HAP-1 (cell line): ENCODE measurements around the gene CCDC149.

Experiments
- DNase-seq, 2 experiments: peaks; one replicate each; pipeline ENCODE4 v3.0.0-alpha.2; 2016 to 2020; ENCODE audit warnings: low spot score in 2 of 2
- H3K27me3 ChIP-seq: fragments of 250-450 bp; sonication (Bioruptor Pico); 2 replicates; pipeline ENCODE4 v1.5.1; 2020; ENCODE audit warnings: low read depth, mild to moderate bottlenecking, moderate library complexity
- H3K36me3 ChIP-seq: fragments of 250-450 bp; sonication (Bioruptor Pico); replicated peaks from 2 replicates; pipeline ENCODE4 v1.5.1; 2020; ENCODE audit warnings: mild to moderate bottlenecking
- H3K4me1 ChIP-seq: fragments of 250-450 bp; sonication (Bioruptor Pico); 2 replicates; pipeline ENCODE4 v1.5.1; 2020; ENCODE audit warnings: mild to moderate bottlenecking
- H3K4me3 ChIP-seq: fragments of 250-450 bp; sonication (Bioruptor Pico); 2 replicates; pipeline ENCODE4 v1.5.1; 2020; ENCODE audit warnings: mild to moderate bottlenecking, moderate library complexity
- H3K9me3 ChIP-seq: fragments of 250-450 bp; sonication (Bioruptor Pico); 2 replicates; pipeline ENCODE4 v1.5.1; 2020; ENCODE audit warnings: mild to moderate bottlenecking, moderate library complexity
- in situ Hi-C: fragments of 300-500 bp; cut with MboI; formaldehyde crosslinking; loops from 3 replicates; pipeline ENCODE4 v1.14.3; 2020; ENCODE audit warnings: low sequenced_read_pairs, inconsistent platforms, mixed read lengths

Gene CCDC149

DNA sequence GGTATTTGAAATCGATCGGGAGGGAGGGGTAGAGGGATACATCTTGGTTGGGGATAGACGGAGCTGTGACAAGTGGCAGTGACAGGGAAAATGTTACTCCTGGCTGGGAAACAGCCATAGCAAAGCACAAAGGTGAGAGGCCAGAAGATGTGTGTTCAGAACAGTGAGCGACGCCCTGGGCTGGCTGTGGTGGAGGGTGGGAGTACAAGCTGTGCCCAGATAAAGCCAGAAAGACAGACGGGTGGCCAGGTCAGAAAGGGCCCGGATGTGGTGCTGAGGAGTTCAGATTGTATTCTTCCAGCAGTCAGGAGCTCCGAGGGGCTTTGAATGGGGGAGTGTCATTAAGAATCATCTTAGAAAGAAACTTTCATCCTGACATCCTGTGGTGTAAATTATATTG lies 27.9 kb downstream of the CCDC149 start:
- no peak overlapping the region for H3K4me3 ChIP-seq

DNA sequence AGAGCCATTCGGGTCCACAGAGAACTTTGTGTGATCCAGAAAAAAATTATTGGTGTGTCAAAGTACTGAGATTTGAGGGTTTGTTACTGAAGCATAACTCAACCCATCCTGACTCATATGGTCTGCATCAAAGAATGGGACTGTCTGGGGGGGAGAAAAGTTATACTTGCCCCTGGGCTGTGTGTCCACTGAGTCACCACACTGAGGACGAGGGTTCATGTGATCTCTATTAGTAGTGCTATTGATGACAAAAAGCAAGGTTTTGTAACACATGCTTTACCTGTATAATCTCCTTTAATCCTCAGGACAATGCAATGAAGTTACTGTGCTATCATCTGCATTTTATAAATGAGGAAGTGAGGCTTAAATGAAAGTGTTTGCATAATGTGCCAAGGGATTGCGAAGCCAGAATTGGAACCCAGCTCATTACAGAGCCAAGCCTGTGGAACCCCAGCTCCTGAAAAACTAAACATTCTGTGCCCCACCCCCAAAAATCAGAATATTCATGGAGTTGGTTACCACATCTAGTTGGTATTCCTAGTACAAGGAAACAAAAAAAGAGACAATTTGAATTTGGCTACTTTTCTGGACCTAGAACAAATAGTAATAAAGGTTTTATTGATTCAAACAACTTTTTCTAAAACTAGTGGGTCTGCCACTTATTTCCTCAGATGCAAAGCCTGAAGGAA lies 31.2 kb downstream of the CCDC149 start:
- in situ Hi-C loops, result no loop called here

More for the DNA sequence above, 27.9 kb downstream of the CCDC149 start:
- DNase-seq, result no peak
- in situ Hi-C loops, result no loop called here
- no peaks in the 10 kb centered on the region for H3K27me3 ChIP-seq
- H3K36me3 ChIP-seq, result no peaks in the 10 kb centered on the region
- H3K9me3 ChIP-seq, result no peaks in the 10 kb centered on the region
- no peaks in the 10 kb centered on the region for H3K4me1 ChIP-seq

DNA sequence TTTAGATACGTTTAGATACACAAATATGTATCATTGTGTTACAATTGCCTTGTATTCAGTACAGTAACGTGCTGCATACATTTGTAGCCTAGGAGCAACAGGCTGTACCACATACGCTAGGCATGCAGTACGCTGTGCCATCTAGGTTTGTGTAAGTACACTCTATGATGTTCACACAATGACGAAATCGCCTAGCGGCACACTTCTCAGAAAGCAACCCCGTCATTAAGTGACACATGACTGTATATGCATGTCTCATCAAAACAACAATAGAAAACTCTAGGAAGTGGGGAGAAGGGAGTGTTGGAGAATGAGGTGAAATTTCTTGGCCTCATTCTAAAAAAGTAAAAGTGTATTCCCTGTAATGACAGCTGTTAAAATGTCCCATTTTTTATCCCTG lies 32.7 kb downstream of the CCDC149 start:
- Histone ChIP-seq H3K4me3 (no peak overlapping the region), H3K36me3 (no peaks in the 10 kb centered on the region), H3K9me3 (no peaks in the 10 kb centered on the region), H3K4me1 (no peaks in the 10 kb centered on the region), H3K27me3 (no peaks in the 10 kb centered on the region)
- in situ Hi-C loops, result no loop called here
- DNase-seq, result no peak

More for the DNA sequence above, 31.2 kb downstream of the CCDC149 start:
- H3K27me3 ChIP-seq, result no peaks in the 10 kb centered on the region
- H3K36me3 ChIP-seq, result no peaks in the 10 kb centered on the region
- no peak for DNase-seq
- no peak overlapping the region for H3K4me3 ChIP-seq
- H3K4me1 ChIP-seq, result no peaks in the 10 kb centered on the region
- H3K9me3 ChIP-seq, result no peaks in the 10 kb centered on the region

DNA sequence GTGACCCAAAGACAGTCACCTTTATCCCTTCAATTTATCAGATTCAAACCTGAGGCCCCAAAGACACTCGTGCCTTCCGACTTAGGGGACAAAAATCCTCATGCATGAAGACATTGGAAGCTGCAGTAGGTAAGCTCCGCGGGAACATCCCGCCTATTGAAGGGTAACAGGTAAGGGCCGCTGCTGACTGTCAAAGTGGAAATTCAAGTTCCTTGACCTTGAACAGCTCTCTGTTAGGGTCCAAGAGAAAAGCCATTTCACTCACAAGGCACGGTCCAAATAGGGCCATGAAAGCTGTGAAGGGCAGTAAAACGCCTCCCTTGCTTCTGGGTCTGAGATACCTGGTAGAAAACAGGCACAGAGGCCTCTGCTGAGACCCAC lies 34.2 kb downstream of the CCDC149 start:
- in situ Hi-C loops, result no loop called here
- H3K4me3 ChIP-seq, result no peak overlapping the region
- H3K9me3 ChIP-seq, result no peaks in the 10 kb centered on the region
- no peaks in the 10 kb centered on the region for H3K4me1 ChIP-seq
- DNase-seq, result no peak
- H3K27me3 ChIP-seq, result no peaks in the 10 kb centered on the region
- no peaks in the 10 kb centered on the region for H3K36me3 ChIP-seq

DNA sequence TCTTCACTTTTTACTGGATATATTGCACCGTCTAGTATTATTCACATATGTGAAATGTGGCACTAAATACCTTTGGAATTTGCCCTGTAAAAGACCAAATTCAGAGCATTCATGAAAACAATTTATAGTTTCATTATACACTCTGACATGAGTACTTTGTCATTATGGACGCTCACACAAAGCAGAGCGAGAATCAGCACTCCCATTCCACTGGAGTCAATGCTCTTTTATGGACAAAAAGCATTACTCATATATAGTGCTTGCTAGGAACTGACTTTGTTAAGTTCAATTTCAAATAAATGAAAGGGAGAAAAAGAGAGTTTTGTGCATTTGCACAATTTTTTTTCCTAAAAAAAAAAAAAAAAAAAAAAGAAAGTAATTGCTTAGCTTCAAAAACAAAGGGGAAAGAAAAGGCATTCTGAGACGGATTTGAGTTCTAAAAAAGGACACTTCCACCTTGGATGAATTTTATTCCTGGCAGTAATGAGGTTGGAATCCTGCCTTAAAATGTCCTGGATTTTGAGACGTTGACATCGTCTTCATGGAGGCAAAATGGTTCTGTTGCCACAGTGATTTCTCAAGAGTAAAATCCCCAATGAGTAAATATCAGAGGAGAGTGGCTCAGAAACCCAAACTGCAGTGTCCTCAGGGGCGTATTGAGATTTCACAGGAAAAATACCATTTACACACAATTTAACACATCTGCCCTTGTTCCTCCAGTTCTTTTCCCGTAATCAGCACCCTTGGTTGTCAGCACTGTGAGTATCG lies 34.8 kb downstream of the CCDC149 start:
- in situ Hi-C loops, result no loop called here
- Histone ChIP-seq H3K4me1 (no peaks in the 10 kb centered on the region), H3K27me3 (no peaks in the 10 kb centered on the region), H3K4me3 (no peak overlapping the region), H3K36me3 (no peaks in the 10 kb centered on the region), H3K9me3 (no peaks in the 10 kb centered on the region)
- no peak for DNase-seq

DNA sequence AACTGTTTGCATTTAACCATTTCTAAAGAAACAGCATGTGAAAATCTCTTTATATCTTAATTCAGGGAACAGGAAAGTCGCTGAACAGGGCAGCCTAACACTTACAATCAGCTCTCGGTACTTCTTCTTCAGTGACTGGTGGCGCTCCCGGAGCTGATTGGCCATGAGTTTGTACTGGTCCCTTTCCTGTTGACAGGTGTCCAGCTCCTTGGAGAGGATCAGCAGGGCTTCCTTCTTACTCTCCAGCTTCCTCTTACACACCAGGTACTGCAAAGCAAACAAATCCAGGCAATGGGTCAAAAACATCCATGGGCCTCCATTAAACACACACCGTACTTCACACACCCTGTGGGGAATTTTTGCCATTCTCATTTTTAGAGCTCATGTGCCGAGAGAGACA lies 36.4 kb downstream of the CCDC149 start:
- H3K4me3 ChIP-seq, result no peak overlapping the region
- H3K27me3 ChIP-seq, result no peaks in the 10 kb centered on the region
- no peak for DNase-seq
- no peaks in the 10 kb centered on the region for H3K9me3 ChIP-seq
- in situ Hi-C loops, result no loop called here
- no peaks in the 10 kb centered on the region for H3K4me1 ChIP-seq
- no peaks in the 10 kb centered on the region for H3K36me3 ChIP-seq

DNA sequence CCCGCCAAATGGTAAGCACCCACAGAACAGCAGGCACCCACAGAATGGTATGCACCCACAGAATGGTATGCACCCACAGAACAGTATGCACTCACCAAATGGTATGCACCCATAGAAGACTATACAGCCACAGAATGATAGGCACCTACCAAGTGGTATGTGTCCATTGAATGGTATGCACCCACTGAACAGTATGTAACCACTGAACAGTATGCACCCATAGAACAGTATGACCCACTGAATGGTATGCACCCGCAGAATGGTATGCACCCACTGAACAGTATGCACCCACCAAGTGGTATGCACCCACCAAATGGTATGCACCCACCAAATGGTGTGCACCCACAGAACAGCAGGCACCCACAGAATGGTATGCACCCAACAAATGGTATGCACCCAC lies 40.1 kb downstream of the CCDC149 start:
- H3K4me3 ChIP-seq, result no peak overlapping the region
- no peaks in the 10 kb centered on the region for H3K27me3 ChIP-seq
- H3K4me1 ChIP-seq, result no peaks in the 10 kb centered on the region
- no peak for DNase-seq
- H3K9me3 ChIP-seq, result no peaks in the 10 kb centered on the region
- H3K36me3 ChIP-seq, result no peaks in the 10 kb centered on the region
- in situ Hi-C loops, result no loop called here

DNA sequence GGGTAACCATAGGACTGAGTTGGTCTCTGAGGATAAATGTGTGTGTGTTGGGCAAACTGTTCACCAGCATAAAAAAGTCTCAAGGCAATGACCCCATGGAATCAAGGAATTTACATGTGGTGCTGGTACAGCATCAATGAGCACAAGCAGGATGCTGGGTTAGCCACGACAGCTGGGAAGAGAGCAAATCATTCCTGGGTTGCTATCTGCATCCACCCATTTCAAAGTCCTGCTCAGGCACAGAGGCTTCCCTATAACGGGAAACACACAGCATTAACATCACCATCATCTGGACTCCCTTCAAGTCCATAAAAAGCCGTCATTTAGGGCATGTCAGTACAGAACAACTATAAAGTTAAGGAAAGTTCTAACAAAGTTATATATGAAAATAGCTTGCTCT lies 41.6 kb downstream of the CCDC149 start:
- H3K36me3 ChIP-seq, result no peaks in the 10 kb centered on the region
- no peaks in the 10 kb centered on the region for H3K9me3 ChIP-seq
- in situ Hi-C loops, result no loop called here
- no peaks in the 10 kb centered on the region for H3K4me1 ChIP-seq
- DNase-seq, result no peak
- H3K4me3 ChIP-seq, result no peak overlapping the region
- no peaks in the 10 kb centered on the region for H3K27me3 ChIP-seq

DNA sequence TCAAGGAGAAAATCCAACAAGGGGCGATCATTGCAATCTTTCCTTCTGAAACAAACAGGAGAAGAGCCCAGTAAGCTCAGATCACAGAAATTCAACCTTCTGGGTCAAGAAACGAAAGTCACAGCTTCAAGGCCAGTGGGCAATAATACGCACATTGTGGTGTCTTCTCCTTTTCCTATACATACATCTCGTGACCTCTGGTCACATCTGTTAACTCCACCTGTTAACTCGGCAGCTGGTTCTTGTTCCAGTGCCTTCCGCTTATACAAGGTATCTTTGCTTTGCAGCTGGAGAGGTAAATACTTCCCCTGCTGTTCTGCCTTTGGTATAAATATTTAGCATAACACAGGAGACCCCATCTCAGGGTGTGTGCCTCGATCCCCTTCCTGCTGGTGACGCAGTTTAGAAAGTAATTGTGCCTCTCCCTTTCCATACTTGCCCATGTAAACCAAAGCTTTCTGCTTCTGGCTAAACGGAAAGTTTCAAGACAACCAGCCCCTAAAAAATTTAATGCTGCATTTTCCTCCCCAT lies 45.0 kb downstream of the CCDC149 start:
- Histone ChIP-seq H3K27me3 (no peaks in the 10 kb centered on the region), H3K36me3 (no peaks in the 10 kb centered on the region), H3K4me1 (no peaks in the 10 kb centered on the region), H3K9me3 (no peaks in the 10 kb centered on the region), H3K4me3 (no peak overlapping the region)
- DNase-seq, result no peak
- in situ Hi-C loops, result no loop called here

DNA sequence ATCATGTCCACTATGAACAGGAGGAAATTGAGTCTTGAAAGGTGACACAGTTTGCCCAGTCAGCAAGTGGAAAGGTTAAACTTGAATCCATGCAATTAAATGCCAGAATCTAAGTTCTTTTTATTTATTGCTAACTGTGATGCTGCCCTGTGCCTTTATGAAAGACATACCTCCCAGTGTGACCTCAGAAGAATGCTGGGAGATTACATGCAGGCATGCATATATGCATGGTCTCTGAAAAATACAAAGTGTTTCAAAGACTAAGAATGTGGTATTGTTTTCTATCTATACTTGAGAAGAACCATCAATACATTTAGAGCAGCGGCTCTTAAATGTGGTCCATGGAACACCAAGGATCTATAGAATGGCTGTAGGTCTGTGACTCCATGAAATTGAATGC lies 45.6 kb downstream of the CCDC149 start:
- in situ Hi-C loops, result no loop called here
- Histone ChIP-seq H3K4me3 (no peak overlapping the region), H3K36me3 (no peaks in the 10 kb centered on the region), H3K27me3 (no peaks in the 10 kb centered on the region), H3K9me3 (no peaks in the 10 kb centered on the region), H3K4me1 (no peaks in the 10 kb centered on the region)
- DNase-seq, result no peak

DNA sequence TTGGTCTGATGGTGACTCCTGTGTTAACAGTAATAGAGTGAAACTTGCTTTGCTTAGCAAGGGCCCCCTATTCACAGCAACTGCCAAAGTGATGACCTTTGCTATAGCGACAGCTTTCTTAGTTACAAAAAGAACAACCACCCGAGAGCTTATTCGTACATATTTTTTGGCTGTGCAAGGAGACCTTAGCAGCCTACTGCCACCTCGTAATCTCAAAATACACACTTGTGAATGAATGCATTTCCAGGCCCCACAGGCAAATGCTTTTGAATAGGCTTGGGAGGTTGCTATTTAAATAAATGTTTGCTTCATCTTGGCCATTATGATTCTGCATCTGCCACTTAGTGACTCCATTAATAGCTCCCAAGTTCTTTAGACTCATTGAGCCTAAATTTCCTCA lies 47.4 kb downstream of the CCDC149 start:
- H3K4me1 ChIP-seq, result no peaks in the 10 kb centered on the region
- H3K4me3 ChIP-seq, result no peak overlapping the region
- DNase-seq, result no peak
- H3K27me3 ChIP-seq, result no peaks in the 10 kb centered on the region
- H3K36me3 ChIP-seq, result no peaks in the 10 kb centered on the region
- in situ Hi-C loops, result no loop called here
- H3K9me3 ChIP-seq, result no peaks in the 10 kb centered on the region

DNA sequence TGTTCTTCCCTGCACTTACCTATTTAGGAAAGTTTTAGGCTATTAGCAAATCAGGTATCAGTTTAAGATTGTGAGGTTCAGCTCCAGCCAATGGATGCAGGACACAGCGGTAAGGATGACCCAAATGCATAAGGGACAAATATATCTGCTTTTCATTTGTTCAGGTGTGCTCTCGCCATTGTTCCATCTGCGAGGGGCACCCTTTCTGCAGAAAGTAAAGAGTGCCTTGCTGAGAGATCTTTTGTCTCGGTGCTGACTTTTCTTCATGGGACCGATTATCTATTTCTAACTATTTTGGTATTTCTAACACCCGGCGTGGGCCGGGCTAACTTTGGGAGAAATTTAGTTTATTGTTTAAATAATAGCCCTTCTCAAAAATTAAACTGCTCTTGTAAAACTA lies 49.0 kb downstream of the CCDC149 start:
- H3K4me3 ChIP-seq, result no peak overlapping the region
- no peak for DNase-seq
- no peaks in the 10 kb centered on the region for H3K36me3 ChIP-seq
- in situ Hi-C loops, result no loop called here
- H3K4me1 ChIP-seq, result no peaks in the 10 kb centered on the region
- no peaks in the 10 kb centered on the region for H3K9me3 ChIP-seq
- H3K27me3 ChIP-seq, result no peaks in the 10 kb centered on the region

DNA sequence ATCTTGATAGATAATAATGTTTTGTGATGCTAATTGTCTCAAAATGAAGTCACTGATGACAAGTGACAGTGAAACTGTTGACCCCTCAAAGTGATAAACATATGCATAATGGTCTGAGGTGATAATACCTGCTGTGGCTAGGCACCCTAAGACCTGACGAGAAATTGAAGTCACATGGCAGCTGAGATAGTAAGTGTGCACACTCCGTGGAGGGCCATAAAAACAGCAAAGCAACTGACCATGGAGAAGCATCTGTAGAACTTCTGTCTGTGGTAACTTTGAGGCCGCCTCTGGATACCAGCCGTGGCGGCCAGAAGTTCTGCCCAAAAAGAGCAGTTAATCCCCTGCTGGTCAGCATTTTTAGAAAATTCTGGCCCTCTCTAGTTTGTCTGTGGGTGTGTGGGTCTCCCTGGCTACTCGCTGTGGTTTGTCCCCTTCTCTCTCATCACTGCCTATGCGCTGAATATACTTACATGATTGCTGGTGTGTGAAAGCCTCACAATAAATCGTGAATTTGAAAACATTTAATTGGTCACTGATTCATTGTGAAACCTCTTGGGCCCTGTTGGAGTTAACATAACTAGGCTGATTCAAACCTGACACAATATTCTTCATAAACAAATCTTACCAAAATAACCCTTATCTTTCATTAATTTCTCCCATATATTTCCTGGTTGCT lies 50.6 kb downstream of the CCDC149 start:
- no peak for DNase-seq
- Histone ChIP-seq H3K9me3 (no peaks in the 10 kb centered on the region), H3K27me3 (no peaks in the 10 kb centered on the region), H3K36me3 (no peaks in the 10 kb centered on the region), H3K4me3 (no peak overlapping the region), H3K4me1 (no peaks in the 10 kb centered on the region)
- in situ Hi-C loops, result no loop called here

DNA sequence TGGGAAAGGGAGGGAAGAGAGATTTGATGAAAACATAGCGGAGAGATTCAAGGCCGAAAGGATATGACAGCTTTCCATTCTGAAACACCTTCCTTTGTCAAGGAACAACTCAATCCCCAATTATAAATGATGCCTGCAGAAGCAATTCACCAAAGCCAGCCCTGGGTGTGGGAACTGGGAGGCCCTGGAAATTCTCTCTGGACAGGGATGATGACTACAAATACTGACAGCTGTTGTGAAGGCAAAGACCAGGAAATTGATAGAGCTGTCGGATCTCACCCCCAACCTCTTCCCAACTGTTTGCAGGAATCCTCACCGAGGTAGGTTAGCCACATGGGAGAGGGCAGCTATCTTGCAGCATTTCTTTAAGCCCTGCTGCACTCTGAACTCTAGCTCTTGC lies 54.3 kb downstream of the CCDC149 start:
- H3K36me3 ChIP-seq, result no peaks in the 10 kb centered on the region
- no peaks in the 10 kb centered on the region for H3K27me3 ChIP-seq
- H3K9me3 ChIP-seq, result no peaks in the 10 kb centered on the region
- no peaks in the 10 kb centered on the region for H3K4me1 ChIP-seq
- no peak for DNase-seq
- in situ Hi-C loops, result no loop called here
- H3K4me3 ChIP-seq, result no peak overlapping the region
